GM10266 (cell line): ENCODE measurements around the gene ADM.
A peak's percentile ranks its signal among the peaks of the same experiment; 100 is the strongest.

Experiments used
- DNase-seq: peaks from one replicate; pipeline ENCODE4 v3.0.0; 2012; ENCODE audit errors: extremely low spot score
- CTCF ChIP-seq: IDR thresholded peaks from 2 replicates; pipeline ENCODE4 v1.5.1; 2012; ENCODE audit warnings: mild to moderate bottlenecking, low read depth; ENCODE audit not compliant: control insufficient read depth, insufficient read depth; ENCODE audit errors: missing control alignments

The ADM gene

GRCh38 chr11:10307400-10308200 lies 2.7 kb downstream of the ADM start:
- TF ChIP-seq CTCF = peak; percentile 93
- peak; percentile 86 for DNase-seq

- no peak for DNase-seq
- TF ChIP-seq CTCF = peak; percentile 31
These were observed 3.5 kb downstream of the ADM start for GRCh38 chr11:10308201-10308954.

- TF ChIP-seq CTCF = no peak
- DNase-seq = no peak
These were observed 4.6 kb downstream of the ADM start for GRCh38 chr11:10309163-10310093.

GRCh38 chr11:10310301-10310841 lies 5.5 kb downstream of the ADM start:
- DNase-seq = peak; percentile 33
- TF ChIP-seq CTCF = no peak

- TF ChIP-seq CTCF = no peak
- no peak for DNase-seq
These were observed 6.9 kb downstream of the ADM start for GRCh38 chr11:10311802-10312201.

GRCh38 chr11:10314199-10315072 lies 9.6 kb downstream of the ADM start:
- DNase-seq = peak; percentile 52
- no peak for TF ChIP-seq CTCF
